Measurements from ENCODE around the gene MCTP1. TPM values are rescaled to one million over a fixed set of nuclear protein-coding genes. Genes with fewer than 3 reads are reported as not detected.

Gene MCTP1
- total and polyA plus RNA-seq, 10 of the 15 experiments (the other 5 are each of a cell fraction or from before 2014, with no cell fraction given): 12.6 to 45.9 (median 18.8) TPM

GRCh38 chr5:95296291-95296690 lies 11.4 kb upstream of the MCTP1 start:
- H3K36me3 ChIP-seq (ENCODE audit: control insufficient read depth in 2 of 2, insufficient read depth in 2 of 2, low read length in 1 of 2): no peaks in the 10 kb centered on the region
- H3K4me1 ChIP-seq (ENCODE audit: control insufficient read depth, insufficient read depth, low read length): no peaks in the 10 kb centered on the region
- no peak for ATAC-seq
- H3K4me2 ChIP-seq (ENCODE audit: control insufficient read depth, insufficient read depth): no peak overlapping the region
- no peak overlapping the region for H3K4me3 ChIP-seq
- ChIA-PET POLR2A (no interaction called here), SMC1A (ENCODE audit: uncharacterized antibody, unreplicated experiment) (no interaction called here), CTCF (no interaction called here), RAD21 (ENCODE audit: unreplicated experiment) (no interaction called here)
- 42% methylated on average over 2 of the region's 2 CpGs for WGBS (ENCODE audit: insufficient coverage, insufficient replicate concordance, low lambda C conversion rate, missing lambda C conversion rate)
- H4K20me1 ChIP-seq (ENCODE audit: control insufficient read depth, insufficient read depth): no peaks in the 10 kb centered on the region
- no peaks in the 10 kb centered on the region for H3K79me2 ChIP-seq (ENCODE audit: control insufficient read depth, insufficient read depth, low read length)
- BruUV-seq (replicated peaks): no TSS peak
- no peak overlapping the region for H2AFZ ChIP-seq (ENCODE audit: control insufficient read depth, low read depth, low read length)
- in situ Hi-C loops (cut with MboI) (no loop called here), intact Hi-C loops (cut with micrococcal nuclease; ENCODE audit: unreplicated experiment) (no loop called here)
- TF ChIP-seq CEBPB (IDR thresholded peaks at IDR 0.05; ENCODE audit: borderline replicate concordance in 1 of 2, low read depth in 2 of 2, low read length in 2 of 2) (no peak), NBN (IDR thresholded peaks at IDR 0.05) (no peak), CBX3 (IDR thresholded peaks at IDR 0.05; ENCODE audit: borderline replicate concordance, low read depth) (no peak), PAX8 (IDR thresholded peaks at IDR 0.05) (no peak)
- no peak for DNase-seq (ENCODE audit: low read depth, low spot score)
- FAIRE-seq: no peak
- no peak overlapping the region for H3K27ac ChIP-seq (ENCODE audit: control insufficient read depth, insufficient read depth)
- H3K27me3 ChIP-seq (replicated peaks in 1 of 2; ENCODE audit: control insufficient read depth in 2 of 2, insufficient read depth in 2 of 2, low read length in 1 of 2): no peaks in the 10 kb centered on the region
- no peak overlapping the region for H3K9ac ChIP-seq (ENCODE audit: control insufficient read depth, insufficient read depth, low read length)
- H3K9me3 ChIP-seq (replicated peaks; ENCODE audit: control insufficient read depth, insufficient read depth, low read length): no peaks in the 10 kb centered on the region

GRCh38 chr5:95285409-95285755 lies 488 bp upstream of the MCTP1 start:
- no peaks in the 10 kb centered on the region for H3K4me1 ChIP-seq (ENCODE audit: control insufficient read depth, insufficient read depth, low read length)
- no peaks in the 10 kb centered on the region for H3K36me3 ChIP-seq (ENCODE audit: control insufficient read depth in 2 of 2, insufficient read depth in 2 of 2, low read length in 1 of 2)
- CTCF ChIA-PET: interaction anchor here (1.2 kb wide), 1 partner anchor 49 kb away, joined by 3 read pairs; no protein-coding TSS in a partner anchor
- H3K27ac ChIP-seq (ENCODE audit: control insufficient read depth, insufficient read depth): no peak overlapping the region
- H4K20me1 ChIP-seq (ENCODE audit: control insufficient read depth, insufficient read depth): no peaks in the 10 kb centered on the region
- in situ Hi-C loops (cut with MboI) (no loop called here), intact Hi-C loops (cut with micrococcal nuclease; ENCODE audit: unreplicated experiment) (no loop called here)
- no peak overlapping the region for H2AFZ ChIP-seq (ENCODE audit: control insufficient read depth, low read depth, low read length)
- RAD21 ChIA-PET (ENCODE audit: unreplicated experiment): no interaction called here
- no peaks in the 10 kb centered on the region; the same call in 2 of the 3 replicates for H3K9me3 ChIP-seq (replicated peaks; ENCODE audit: control insufficient read depth, insufficient read depth, low read length)
- no peak for ATAC-seq
- DNase-seq (ENCODE audit: low read depth, low spot score): no peak
- no TSS peak for BruUV-seq (replicated peaks)
- SMC1A ChIA-PET (ENCODE audit: uncharacterized antibody, unreplicated experiment): interaction anchor here (0.7 to 1.5 kb wide), 5 partner anchors 14 to 152 kb away, joined by 3 to 4 read pairs (median 3); no protein-coding TSS in a partner anchor
- POLR2A ChIA-PET: no interaction called here
- TF ChIP-seq ZNF207 (IDR thresholded peaks at IDR 0.05; ENCODE audit: borderline replicate concordance) (no peak), NFIC (IDR thresholded peaks at IDR 0.05; ENCODE audit: low read depth, low read length) (no peak), RELA (IDR thresholded peaks at IDR 0.05; ENCODE audit: borderline replicate concordance, partially characterized antibody) (no peak), TCF3 (IDR thresholded peaks at IDR 0.05; ENCODE audit: borderline replicate concordance, insufficient read depth, low read depth, low read length) (no peak), MAX (IDR thresholded peaks at IDR 0.05; ENCODE audit: low read depth, low read length) (no peak), SIN3A (IDR thresholded peaks at IDR 0.05; ENCODE audit: low read depth, low read length) (no peak), NR2F1 (conservative IDR thresholded peaks at IDR 0.05) (no peak), NBN (IDR thresholded peaks at IDR 0.05) (no peak)
- FAIRE-seq: no peak
- H3K4me2 ChIP-seq (ENCODE audit: control insufficient read depth, insufficient read depth): no peak overlapping the region
- H3K4me3 ChIP-seq: no peak overlapping the region
- peaks cover 2 to 20% of the 10 kb centered on the region in 2 experiments for H3K27me3 ChIP-seq (replicated peaks in 1 of 2; ENCODE audit: control insufficient read depth in 2 of 2, insufficient read depth in 2 of 2, low read length in 1 of 2)
- H3K9ac ChIP-seq (ENCODE audit: control insufficient read depth, insufficient read depth, low read length): no peak overlapping the region
- no peaks in the 10 kb centered on the region for H3K79me2 ChIP-seq (ENCODE audit: control insufficient read depth, insufficient read depth, low read length)
- WGBS (ENCODE audit: insufficient coverage, insufficient replicate concordance, low lambda C conversion rate, missing lambda C conversion rate): 63% methylated on average over 10 of the region's 13 CpGs

All from GM12878 (cell line).